IMR-90 (cell line): ENCODE results near the gene FMN1. TPM values are rescaled to one million over a fixed set of nuclear protein-coding genes. Genes with fewer than 3 reads are reported as not detected.

Experiments
- ATAC-seq: fragments of 200-7000 bp; cut with Tn5 transposase; 2 replicates; pipeline ENCODE4 v1.9.1; 2020; ENCODE audit warnings: low read depth, mild to moderate bottlenecking, moderate library complexity
- BruUV-seq: library from RNA; stranded (reverse); fragments of 400-500 nt; replicated peaks from 2 replicates; lab custom pipeline; 2021; lab: Mats Ljungman, UMichigan
- CTCF ChIA-PET: fragments of 300-600 bp; formaldehyde crosslinking; extraction: SDS; loops from one replicate; lab custom pipeline; 2021; ENCODE audit warnings: antibody characterized with exemption; lab: Yijun Ruan, JAX
- POLR2A ChIA-PET: fragments of 300-600 bp; sonication (Branson Sonifier 250); formaldehyde crosslinking; loops from one replicate; lab custom pipeline; 2022; ENCODE audit warnings: antibody characterized with exemption; ENCODE audit not compliant: unreplicated experiment; lab: Charles Lee
- DNase-seq: peaks from one replicate; pipeline ENCODE4 v3.0.0; 2013
- H2AFZ ChIP-seq: replicated peaks from 2 replicates; pipeline ENCODE3; 2013; ENCODE audit warnings: low read length, mild to moderate bottlenecking; ENCODE audit not compliant: poor library complexity
- H2AK5ac ChIP-seq: 2 replicates; pipeline ENCODE4 v1.6.1; 2013; ENCODE audit warnings: low read depth, low read length, inconsistent platforms
- H2AK9ac ChIP-seq: replicated peaks from 2 replicates; pipeline ENCODE3; 2013; ENCODE audit warnings: mild to moderate bottlenecking, low read depth, low read length, moderate library complexity; ENCODE audit not compliant: poor library complexity
- H2BK120ac ChIP-seq: 2 replicates; pipeline ENCODE4 v1.6.1; 2013; ENCODE audit warnings: low read depth, low read length, inconsistent platforms
- H2BK15ac ChIP-seq: 3 replicates; pipeline ENCODE4 v1.6.1; 2013; ENCODE audit warnings: low read depth, low read length, inconsistent platforms
- H2BK20ac ChIP-seq: 2 replicates; pipeline ENCODE4 v1.6.1; 2013; ENCODE audit warnings: low read depth, mild to moderate bottlenecking, inconsistent platforms, low read length, moderate library complexity
- H2BK5ac ChIP-seq: 2 replicates; pipeline ENCODE4 v1.6.1; 2013; ENCODE audit warnings: mild to moderate bottlenecking, low read depth, low read length, inconsistent platforms; ENCODE audit not compliant: poor library complexity, severe bottlenecking
- H3K14ac ChIP-seq: replicated peaks from 2 replicates; pipeline ENCODE4 v1.6.1; 2013; ENCODE audit warnings: low read depth, low read length, inconsistent platforms
- H3K18ac ChIP-seq: 2 replicates; pipeline ENCODE4 v1.6.1; 2013; ENCODE audit warnings: low read depth, low read length, control low read depth
- H3K23ac ChIP-seq: 2 replicates; pipeline ENCODE4 v1.6.1; 2013; ENCODE audit warnings: low read depth, low read length, inconsistent platforms
- H3K27ac ChIP-seq: 2 replicates; pipeline ENCODE4 v1.5.1; 2013; ENCODE audit warnings: mild to moderate bottlenecking, control low read depth, low read length; ENCODE audit not compliant: insufficient read depth
- H3K27me3 ChIP-seq: 2 replicates; pipeline ENCODE4 v1.6.1; 2013; ENCODE audit warnings: low read length; ENCODE audit not compliant: control insufficient read depth, insufficient read depth
- H3K36me3 ChIP-seq: 2 replicates; pipeline ENCODE4 v1.6.1; 2013; ENCODE audit warnings: low read length, mixed read lengths; ENCODE audit not compliant: control insufficient read depth, insufficient read depth
- H3K4ac ChIP-seq: 2 replicates; pipeline ENCODE4 v1.6.1; 2013; ENCODE audit warnings: low read depth, low read length, inconsistent platforms
- H3K4me1 ChIP-seq: 2 replicates; pipeline ENCODE4 v1.6.1; 2013; ENCODE audit warnings: low read length, mixed read lengths; ENCODE audit not compliant: control insufficient read depth, insufficient read depth
- H3K4me2 ChIP-seq: 2 replicates; pipeline ENCODE4 v1.6.1; 2013; ENCODE audit warnings: low read depth, mild to moderate bottlenecking, control low read depth, low read length, moderate library complexity
- H3K4me3 ChIP-seq: 2 replicates; pipeline ENCODE4 v1.5.1; 2013; ENCODE audit warnings: low read depth, mild to moderate bottlenecking, control low read depth, low read length, moderate library complexity; ENCODE audit not compliant: insufficient read depth
- H3K56ac ChIP-seq: 2 replicates; pipeline ENCODE4 v1.6.1; 2013; ENCODE audit warnings: low read length, inconsistent platforms; ENCODE audit not compliant: insufficient read depth; ENCODE audit errors: extremely low read depth
- H3K79me1 ChIP-seq, 2 experiments: 2 replicates each; pipeline ENCODE4 v1.6.1; 2013; ENCODE audit warnings: low read length in 2 of 2, inconsistent platforms in 1 of 2, low read depth in 1 of 2
- H3K9ac ChIP-seq: 2 replicates; pipeline ENCODE4 v1.6.1; 2013; ENCODE audit warnings: low read depth, low read length, control low read depth
- H3K9me1 ChIP-seq: 2 replicates; pipeline ENCODE4 v1.6.1; 2013; ENCODE audit warnings: low read length, inconsistent platforms; ENCODE audit not compliant: insufficient read depth
- H3K9me3 ChIP-seq: 2 replicates; pipeline ENCODE4 v1.6.1; 2013; ENCODE audit warnings: low read length; ENCODE audit not compliant: control insufficient read depth, insufficient read depth
- H4K20me1 ChIP-seq: 2 replicates; pipeline ENCODE4 v1.6.1; 2013; ENCODE audit warnings: low read length, inconsistent platforms; ENCODE audit not compliant: insufficient read depth
- H4K5ac ChIP-seq: 2 replicates; pipeline ENCODE4 v1.6.1; 2013; ENCODE audit warnings: mild to moderate bottlenecking, low read depth, low read length, control low read depth
- H4K8ac ChIP-seq, 2 experiments: 2 replicates each; pipeline ENCODE4 v1.6.1; 2013; ENCODE audit warnings: low read depth in 2 of 2, low read length in 2 of 2, control low read depth in 1 of 2, inconsistent platforms in 1 of 2
- H4K91ac ChIP-seq: 2 replicates; pipeline ENCODE4 v1.6.1; 2013; ENCODE audit warnings: low read depth, low read length, inconsistent platforms; ENCODE audit not compliant: insufficient read depth
- BHLHE40 ChIP-seq: fragments of 150-350 bp; IDR thresholded peaks from 2 replicates; pipeline ENCODE4 v1.6.1; 2016; ENCODE audit warnings: mild to moderate bottlenecking, low read depth, low read length
- USF2 ChIP-seq: fragments of 150-350 bp; IDR thresholded peaks from 2 replicates; pipeline ENCODE4 v1.6.1; 2017; ENCODE audit warnings: mild to moderate bottlenecking, antibody characterized with exemption, low read length, low read depth
- dilution Hi-C: fragments of 300-500 bp; cut with HindIII; formaldehyde crosslinking; loops from one replicate; pipeline ENCODE4 v1.14.3; 2018; ENCODE audit warnings: low sequenced_read_pairs; ENCODE audit not compliant: unreplicated experiment
- in situ Hi-C: fragments of 300-500 bp; cut with MboI; formaldehyde crosslinking; loops from 3 replicates; pipeline ENCODE4 v1.14.3; 2019; ENCODE audit warnings: low sequenced_read_pairs, inconsistent platforms, mixed read lengths
- intact Hi-C: fragments of 100-400 bp; cut with micrococcal nuclease; formaldehyde crosslinking; loops from 2 replicates; pipeline ENCODE4 v1.10.0; 2022
- polyA plus RNA-seq, 3 experiments: library from polyadenylated mRNA; depleted of rRNA; stranded (reverse); fragments of >200 nt; gene quantifications; 2 replicates each; pipeline ENCODE4 v1.2.3, GENCODE V29; 2012; ENCODE audit warnings: low replicate concordance in 1 of 3
- total RNA-seq: library from RNA; depleted of rRNA; stranded (reverse); fragments of >200 nt; gene quantifications from 2 replicates; pipeline ENCODE4 v1.2.3, GENCODE V29; 2012

The FMN1 gene
- total and polyA plus RNA-seq, 2 of the 4 experiments (the other 2 are of a cell fraction) = 7.3 to 17.6 TPM

- Histone ChIP-seq H4K5ac (no peak overlapping the region; the same call in 1 of the 2 replicates), H2AFZ (no peak overlapping the region), H3K4ac (no peak overlapping the region), H2BK15ac (no peak overlapping the region), H4K91ac (no peak overlapping the region), H3K4me1 (peaks cover 2% of the 10 kb centered on the region; the same call in 1 of the 2 replicates), H4K8ac (no peak overlapping the region), H3K79me1 (peaks cover 0 to 21% of the 10 kb centered on the region in 2 experiments; a peak in 2 of 4 replicates), H3K23ac (no peak overlapping the region), H3K14ac (no peak overlapping the region), H3K18ac (peak overlapping the region; percentile 2; the same call in 1 of the 2 replicates), H3K9me3 (no peaks in the 10 kb centered on the region), H3K9me1 (no peaks in the 10 kb centered on the region), H3K36me3 (peaks cover 1% of the 10 kb centered on the region; the same call in 1 of the 2 replicates), H3K9ac (no peak overlapping the region), H2BK120ac (no peak overlapping the region), H2BK5ac (no peak overlapping the region), H3K56ac (no peak overlapping the region), H3K27me3 (no peaks in the 10 kb centered on the region), H3K4me3 (no peak overlapping the region), H2AK5ac (no peak overlapping the region), H4K20me1 (no peaks in the 10 kb centered on the region), H3K4me2 (no peak overlapping the region), H2AK9ac (no peak overlapping the region), H2BK20ac (no peak overlapping the region), H3K27ac (no peak overlapping the region)
- no peak for TF ChIP-seq USF2
- no peak for TF ChIP-seq BHLHE40
- ChIA-PET CTCF (interaction anchor here (1.0 kb wide), 1 partner anchor 22 kb away, joined by 3 read pairs; no protein-coding TSS in a partner anchor), POLR2A (no interaction called here)
- DNase-seq (no peak), ATAC-seq (no peak)
- BruUV-seq = no TSS peak
- in situ Hi-C loops (no loop called here), intact Hi-C loops (no loop called here), dilution Hi-C loops (no loop called here)
Observed at GRCh38 chr15:32893421-32893820, 301.1 kb downstream of the FMN1 start.
